Endothelial cell of umbilical vein (primary cell): ENCODE data around the gene SPEM2. TPM values are rescaled to one million over a fixed set of nuclear protein-coding genes. Genes with fewer than 3 reads are reported as not detected.

Experiments used
- BruUV-seq: library from RNA; stranded (reverse); fragments of 400-500 nt; replicated peaks from 2 replicates; lab custom pipeline; 2021; lab: Mats Ljungman, UMichigan
- CTCF ChIA-PET: fragments of 300-600, 350-600 bp; sonication (Branson Sonifier 250); formaldehyde crosslinking; loops from one replicate; lab custom pipeline; 2021; ENCODE audit warnings: antibody characterized with exemption, inconsistent platforms; lab: Charles Lee
- POLR2A ChIA-PET: fragments of 300-600, 350-600 bp; sonication (Branson Sonifier 250); formaldehyde crosslinking; loops from one replicate; lab custom pipeline; 2021; ENCODE audit warnings: antibody characterized with exemption, inconsistent platforms; lab: Charles Lee
- DNase-seq: peaks from one replicate; pipeline ENCODE4 v3.0.0-alpha.2; 2011; ENCODE audit warnings: low read depth, low spot score
- FAIRE-seq: peaks from 2 replicates; lab custom pipeline; 2011; peaks lifted over from hg19 to GRCh38; lab: Jason Lieb, UNC
- H2AFZ ChIP-seq: 2 replicates; pipeline ENCODE4 v1.6.0; 2012; ENCODE audit warnings: low read depth, low read length, control low read depth, inconsistent platforms
- H3K27ac ChIP-seq: 2 replicates; pipeline ENCODE4 v1.5.1; 2011; ENCODE audit warnings: low read depth, mild to moderate bottlenecking, control low read depth, low read length, moderate library complexity; ENCODE audit not compliant: insufficient read depth
- H3K27me3 ChIP-seq, 2 experiments: 2 replicates each; pipeline versions ENCODE4 v1.6.0 to v1.6.1; 2011; ENCODE audit warnings: low read length in 2 of 2, mixed read lengths in 1 of 2; ENCODE audit not compliant: control insufficient read depth in 2 of 2, insufficient read depth in 2 of 2
- H3K36me3 ChIP-seq, 2 experiments: 2 replicates in 1 of 2; 3 replicates in 1 of 2; pipeline ENCODE4 v1.5.1; 2011; ENCODE audit warnings: low read length in 2 of 2, mild to moderate bottlenecking in 1 of 2, moderate library complexity in 1 of 2; ENCODE audit not compliant: control insufficient read depth in 2 of 2, insufficient read depth in 2 of 2; ENCODE audit errors: extremely low read depth in 1 of 2
- H3K4me1 ChIP-seq: 3 replicates; pipeline ENCODE4 v1.5.1; 2011; ENCODE audit warnings: mild to moderate bottlenecking, low read length; ENCODE audit not compliant: control insufficient read depth, insufficient read depth; ENCODE audit errors: extremely low read depth
- H3K4me2 ChIP-seq: 2 replicates; pipeline ENCODE4 v1.6.1; 2011; ENCODE audit warnings: low read length, control low read depth, mixed read lengths; ENCODE audit not compliant: insufficient read depth
- H3K4me3 ChIP-seq, 3 experiments: fragments of 200-600 bp in 1 of 3; sonication (generic), shearing (Covaris generic) in 1 of 3; replicated peaks in 1 of 3; 2 replicates each; pipeline ENCODE4 v1.5.1; 2011 to 2016; ENCODE audit warnings: control low read depth in 3 of 3, low read length in 3 of 3, mild to moderate bottlenecking in 2 of 3, inconsistent platforms in 1 of 3, low read depth in 1 of 3, moderate library complexity in 1 of 3; ENCODE audit not compliant: insufficient read depth in 1 of 3
- H3K79me2 ChIP-seq: 2 replicates; pipeline ENCODE4 v1.6.0; 2012; ENCODE audit warnings: low read length, inconsistent platforms; ENCODE audit not compliant: control insufficient read depth, insufficient read depth
- H3K9ac ChIP-seq: replicated peaks from 2 replicates; pipeline ENCODE3; 2011; ENCODE audit warnings: low read length, control low read depth; ENCODE audit not compliant: insufficient read depth; ENCODE audit errors: extremely low read depth
- H3K9me1 ChIP-seq: replicated peaks from 3 replicates; pipeline ENCODE4 v1.6.0; 2011; ENCODE audit warnings: mild to moderate bottlenecking, low read length; ENCODE audit not compliant: control insufficient read depth, insufficient read depth; ENCODE audit errors: extremely low read depth
- H3K9me3 ChIP-seq: replicated peaks from 2 replicates; pipeline ENCODE4 v1.5.1; 2012; ENCODE audit warnings: low read length, inconsistent platforms; ENCODE audit not compliant: control insufficient read depth, insufficient read depth
- H4K20me1 ChIP-seq: replicated peaks from 2 replicates; pipeline ENCODE3; 2011; ENCODE audit warnings: mild to moderate bottlenecking, low read length; ENCODE audit not compliant: control insufficient read depth, insufficient read depth; ENCODE audit errors: extremely low read depth
- CTCF ChIP-seq, 2 donors: IDR thresholded peaks; 1 replicate in 1 of 2; 2 replicates in 1 of 2; pipeline ENCODE4 v1.5.1; 2011; ENCODE audit warnings: low read length in 2 of 2, mild to moderate bottlenecking in 2 of 2, moderate library complexity in 2 of 2, control low read depth in 1 of 2, inconsistent platforms in 1 of 2, low read depth in 1 of 2; ENCODE audit not compliant: insufficient read depth in 1 of 2; ENCODE audit errors: extremely low read depth in 1 of 2
- EZH2 ChIP-seq: IDR thresholded peaks from 2 replicates; pipeline ENCODE4 v1.6.1; 2012; ENCODE audit warnings: borderline replicate concordance, low read depth, mild to moderate bottlenecking, moderate library complexity, low read length, inconsistent platforms; ENCODE audit not compliant: severe bottlenecking
- FOS ChIP-seq: IDR thresholded peaks from 2 replicates; pipeline ENCODE4 v1.6.1; 2011; ENCODE audit warnings: mild to moderate bottlenecking, low read length, moderate library complexity, borderline replicate concordance; ENCODE audit not compliant: insufficient read depth
- GATA2 ChIP-seq: IDR thresholded peaks from 2 replicates; pipeline ENCODE4 v1.7.0; 2011; ENCODE audit warnings: low read depth, mild to moderate bottlenecking, moderate library complexity, mixed read lengths, low read length; ENCODE audit not compliant: insufficient read length, insufficient read depth
- JUN ChIP-seq: IDR thresholded peaks from 2 replicates; pipeline ENCODE4 v1.6.1; 2011; ENCODE audit warnings: borderline replicate concordance, low read depth; ENCODE audit not compliant: insufficient read length, insufficient read depth
- MAX ChIP-seq: IDR thresholded peaks from 2 replicates; pipeline ENCODE4 v1.6.1; 2011; ENCODE audit not compliant: insufficient read depth, insufficient read length
- MYC ChIP-seq: IDR thresholded peaks from one replicate; pipeline ENCODE4 v1.6.1; 2011; ENCODE audit warnings: mild to moderate bottlenecking, low read depth, low read length
- POLR2AphosphoS5 ChIP-seq: IDR thresholded peaks from 2 replicates; pipeline ENCODE4 v1.6.1; 2012; ENCODE audit warnings: low read depth, mild to moderate bottlenecking, control low read depth, low read length, moderate library complexity; ENCODE audit not compliant: insufficient read depth
- dilution Hi-C: fragments of 300-500 bp; cut with MboI; formaldehyde crosslinking; loops from one replicate; pipeline ENCODE4 v1.15.0; 2019; ENCODE audit warnings: low sequenced_read_pairs; ENCODE audit not compliant: extremely low pct_ligation_motif_present
- intact Hi-C: fragments of 100-400 bp; cut with micrococcal nuclease; formaldehyde crosslinking; loops from one replicate; pipeline ENCODE4 v1.10.0; 2022
- polyA plus RNA-seq, 4 experiments: library from polyadenylated mRNA; depleted of rRNA in 3 of 4; stranded (reverse) in 3 of 4; unstranded in 1 of 4; fragments of >200 nt; gene quantifications; 2 replicates each; pipeline versions ENCODE4 v1.2.1 to v1.2.3, GENCODE V29; 2011 to 2012; ENCODE audit warnings: missing spikeins in 1 of 4
- total RNA-seq: library from RNA; stranded (reverse); gene quantifications from 2 replicates; pipeline ENCODE4 v1.2.3, GENCODE V29; 2021

Gene SPEM2
- total and polyA plus RNA-seq, 2 donors (not counting 3 experiments of a cell fraction or from before 2014, with no cell fraction given): not detected

- POLR2A ChIA-PET: interaction anchor here (1.1 kb wide), 1 partner anchor 17 kb away, joined by 4 read pairs; the partner anchor contains the start of gene POLR2A
- H3K79me2 ChIP-seq: peaks cover 20% of the 10 kb centered on the region
Measured at GRCh38 chr17:7467498-7467897, 42.1 kb downstream of the SPEM2 start.

More at GRCh38 chr17:7467498-7467897, 42.1 kb downstream of the SPEM2 start:
- no peaks in the 10 kb centered on the region for H3K4me1 ChIP-seq
- intact Hi-C loops (no loop called here), dilution Hi-C loops (no loop called here)
- TF ChIP-seq GATA2: no peak
- TF ChIP-seq MAX: no peak
- no peak for TF ChIP-seq POLR2AphosphoS5
- no peak for TF ChIP-seq CTCF (IDR thresholded peaks at IDR 0.05; ENCODE audit: extremely low read depth in 1 of 2, insufficient read depth in 1 of 2, low read depth in 1 of 2, low read length in 2 of 2)
- no peak for TF ChIP-seq EZH2
- no peak for TF ChIP-seq MYC
- no peak for TF ChIP-seq JUN
- TF ChIP-seq FOS: no peak
- no peak overlapping the region for H3K27ac ChIP-seq
- no peaks in the 10 kb centered on the region for H3K9me1 ChIP-seq
- CTCF ChIA-PET: interaction anchor here (1.1 to 3.3 kb wide), 3 partner anchors 12 to 93 kb away, joined by 4 to 11 read pairs (median 8); partner anchors contain the start of gene ZBTB4
- H3K9me3 ChIP-seq: no peaks in the 10 kb centered on the region
- H2AFZ ChIP-seq: no peak overlapping the region
- no peak overlapping the region for H3K9ac ChIP-seq
- no peaks in the 10 kb centered on the region for H3K27me3 ChIP-seq
- no TSS peak for BruUV-seq
- H4K20me1 ChIP-seq: no peaks in the 10 kb centered on the region
- DNase-seq (no peak), FAIRE-seq (no peak)
- H3K4me2 ChIP-seq: no peak overlapping the region
- H3K4me3 ChIP-seq: no peak overlapping the region
- peaks cover 0 to 15% of the 10 kb centered on the region in 2 experiments for H3K36me3 ChIP-seq
